ENCODE data around the gene TMEM39A. TPM values are rescaled to one million over a fixed set of nuclear protein-coding genes. Genes with fewer than 3 reads are reported as not detected.

TMEM39A gene
- total and polyA plus RNA-seq, 4 donors: 4.7 to 69.2 (median 17.5) TPM

DNA sequence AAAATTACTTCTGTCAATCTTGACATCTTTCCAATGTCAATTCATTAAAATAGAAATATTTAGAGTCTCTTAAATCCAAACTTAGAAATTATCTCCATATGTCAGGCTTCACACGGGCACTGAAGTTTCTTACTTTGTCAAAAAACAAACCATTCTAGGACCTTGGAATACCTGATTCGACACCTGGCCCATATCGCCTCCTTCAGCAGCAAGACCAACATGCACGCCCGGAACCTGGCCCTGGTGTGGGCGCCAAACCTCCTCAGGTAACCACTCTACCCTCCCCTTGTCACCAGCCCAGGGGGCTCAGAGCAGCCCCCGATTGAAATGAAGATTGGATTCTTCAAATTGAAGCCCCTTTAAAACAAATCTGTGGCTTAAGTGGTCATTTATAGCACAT, 81.3 kb downstream of the TMEM39A start:
- WGBS: 95% methylated on average over 7 of the region's 7 CpGs
- no peak for DNase-seq (ENCODE audit: low spot score)
- no peaks in the 10 kb centered on the region for H3K4me1 ChIP-seq (ENCODE audit: control insufficient read depth in 4 of 4, insufficient read depth in 4 of 4, low read length in 3 of 4)
- H3K36me3 ChIP-seq (ENCODE audit: control insufficient read depth in 4 of 4, insufficient read depth in 3 of 4, low read depth in 1 of 4, low read length in 3 of 4): no peaks in the 10 kb centered on the region
- H3K27me3 ChIP-seq (ENCODE audit: control insufficient read depth in 4 of 4, insufficient read depth in 4 of 4, low read length in 3 of 4): no peaks in the 10 kb centered on the region
- no peaks in the 10 kb centered on the region for H3K9me3 ChIP-seq (ENCODE audit: control insufficient read depth in 4 of 4, low read length in 3 of 4)
- no peak overlapping the region for H3K27ac ChIP-seq (ENCODE audit: low read depth in 1 of 2, low read length in 2 of 2)
- H3K9ac ChIP-seq (ENCODE audit: low read depth in 1 of 2, low read length in 2 of 2): no peak overlapping the region
- H3K4me3 ChIP-seq (ENCODE audit: low read depth in 1 of 3, low read length in 3 of 3): no peak overlapping the region
- TF ChIP-seq, protein P1, sequence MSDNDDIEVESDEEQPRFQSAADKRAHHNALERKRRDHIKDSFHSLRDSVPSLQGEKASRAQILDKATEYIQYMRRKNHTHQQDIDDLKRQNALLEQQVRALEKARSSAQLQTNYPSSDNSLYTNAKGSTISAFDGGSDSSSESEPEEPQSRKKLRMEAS (IDR thresholded peaks at IDR 0.05): no peak
- TF ChIP-seq, protein P2, sequence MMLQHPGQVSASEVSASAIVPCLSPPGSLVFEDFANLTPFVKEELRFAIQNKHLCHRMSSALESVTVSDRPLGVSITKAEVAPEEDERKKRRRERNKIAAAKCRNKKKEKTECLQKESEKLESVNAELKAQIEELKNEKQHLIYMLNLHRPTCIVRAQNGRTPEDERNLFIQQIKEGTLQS (IDR thresholded peaks at IDR 0.05): no peak
- no peak for TF ChIP-seq EGR1 (IDR thresholded peaks at IDR 0.05; ENCODE audit: low read depth in 2 of 2)
- no peak for TF ChIP-seq YY1 (IDR thresholded peaks at IDR 0.05)
- no peak for TF ChIP-seq JUND (IDR thresholded peaks at IDR 0.05)
- no peak for TF ChIP-seq RAD21 (IDR thresholded peaks at IDR 0.05)
- TF ChIP-seq TAF1 (conservative IDR thresholded peaks at IDR 0.05): no peak
- TF ChIP-seq, protein P3, sequence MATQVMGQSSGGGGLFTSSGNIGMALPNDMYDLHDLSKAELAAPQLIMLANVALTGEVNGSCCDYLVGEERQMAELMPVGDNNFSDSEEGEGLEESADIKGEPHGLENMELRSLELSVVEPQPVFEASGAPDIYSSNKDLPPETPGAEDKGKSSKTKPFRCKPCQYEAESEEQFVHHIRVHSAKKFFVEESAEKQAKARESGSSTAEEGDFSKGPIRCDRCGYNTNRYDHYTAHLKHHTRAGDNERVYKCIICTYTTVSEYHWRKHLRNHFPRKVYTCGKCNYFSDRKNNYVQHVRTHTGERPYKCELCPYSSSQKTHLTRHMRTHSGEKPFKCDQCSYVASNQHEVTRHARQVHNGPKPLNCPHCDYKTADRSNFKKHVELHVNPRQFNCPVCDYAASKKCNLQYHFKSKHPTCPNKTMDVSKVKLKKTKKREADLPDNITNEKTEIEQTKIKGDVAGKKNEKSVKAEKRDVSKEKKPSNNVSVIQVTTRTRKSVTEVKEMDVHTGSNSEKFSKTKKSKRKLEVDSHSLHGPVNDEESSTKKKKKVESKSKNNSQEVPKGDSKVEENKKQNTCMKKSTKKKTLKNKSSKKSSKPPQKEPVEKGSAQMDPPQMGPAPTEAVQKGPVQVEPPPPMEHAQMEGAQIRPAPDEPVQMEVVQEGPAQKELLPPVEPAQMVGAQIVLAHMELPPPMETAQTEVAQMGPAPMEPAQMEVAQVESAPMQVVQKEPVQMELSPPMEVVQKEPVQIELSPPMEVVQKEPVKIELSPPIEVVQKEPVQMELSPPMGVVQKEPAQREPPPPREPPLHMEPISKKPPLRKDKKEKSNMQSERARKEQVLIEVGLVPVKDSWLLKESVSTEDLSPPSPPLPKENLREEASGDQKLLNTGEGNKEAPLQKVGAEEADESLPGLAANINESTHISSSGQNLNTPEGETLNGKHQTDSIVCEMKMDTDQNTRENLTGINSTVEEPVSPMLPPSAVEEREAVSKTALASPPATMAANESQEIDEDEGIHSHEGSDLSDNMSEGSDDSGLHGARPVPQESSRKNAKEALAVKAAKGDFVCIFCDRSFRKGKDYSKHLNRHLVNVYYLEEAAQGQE (IDR thresholded peaks at IDR 0.05): no peak
- TF ChIP-seq HNF4A (conservative IDR thresholded peaks at IDR 0.05): no peak
- TF ChIP-seq FOXA1 (IDR thresholded peaks at IDR 0.05): no peak
- no peak for TF ChIP-seq SP1 (IDR thresholded peaks at IDR 0.05)
- TF ChIP-seq HNF4G (IDR thresholded peaks at IDR 0.05): no peak
- TF ChIP-seq FOXA2 (IDR thresholded peaks at IDR 0.05): no peak
- TF ChIP-seq, protein P4, sequence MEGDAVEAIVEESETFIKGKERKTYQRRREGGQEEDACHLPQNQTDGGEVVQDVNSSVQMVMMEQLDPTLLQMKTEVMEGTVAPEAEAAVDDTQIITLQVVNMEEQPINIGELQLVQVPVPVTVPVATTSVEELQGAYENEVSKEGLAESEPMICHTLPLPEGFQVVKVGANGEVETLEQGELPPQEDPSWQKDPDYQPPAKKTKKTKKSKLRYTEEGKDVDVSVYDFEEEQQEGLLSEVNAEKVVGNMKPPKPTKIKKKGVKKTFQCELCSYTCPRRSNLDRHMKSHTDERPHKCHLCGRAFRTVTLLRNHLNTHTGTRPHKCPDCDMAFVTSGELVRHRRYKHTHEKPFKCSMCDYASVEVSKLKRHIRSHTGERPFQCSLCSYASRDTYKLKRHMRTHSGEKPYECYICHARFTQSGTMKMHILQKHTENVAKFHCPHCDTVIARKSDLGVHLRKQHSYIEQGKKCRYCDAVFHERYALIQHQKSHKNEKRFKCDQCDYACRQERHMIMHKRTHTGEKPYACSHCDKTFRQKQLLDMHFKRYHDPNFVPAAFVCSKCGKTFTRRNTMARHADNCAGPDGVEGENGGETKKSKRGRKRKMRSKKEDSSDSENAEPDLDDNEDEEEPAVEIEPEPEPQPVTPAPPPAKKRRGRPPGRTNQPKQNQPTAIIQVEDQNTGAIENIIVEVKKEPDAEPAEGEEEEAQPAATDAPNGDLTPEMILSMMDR (IDR thresholded peaks at IDR 0.05; ENCODE audit: low read depth, low read length, missing input control): no peak
- TF ChIP-seq RXRA (IDR thresholded peaks at IDR 0.05): no peak
- TF ChIP-seq NR2F2 (IDR thresholded peaks at IDR 0.05): no peak
- TF ChIP-seq, protein P5, sequence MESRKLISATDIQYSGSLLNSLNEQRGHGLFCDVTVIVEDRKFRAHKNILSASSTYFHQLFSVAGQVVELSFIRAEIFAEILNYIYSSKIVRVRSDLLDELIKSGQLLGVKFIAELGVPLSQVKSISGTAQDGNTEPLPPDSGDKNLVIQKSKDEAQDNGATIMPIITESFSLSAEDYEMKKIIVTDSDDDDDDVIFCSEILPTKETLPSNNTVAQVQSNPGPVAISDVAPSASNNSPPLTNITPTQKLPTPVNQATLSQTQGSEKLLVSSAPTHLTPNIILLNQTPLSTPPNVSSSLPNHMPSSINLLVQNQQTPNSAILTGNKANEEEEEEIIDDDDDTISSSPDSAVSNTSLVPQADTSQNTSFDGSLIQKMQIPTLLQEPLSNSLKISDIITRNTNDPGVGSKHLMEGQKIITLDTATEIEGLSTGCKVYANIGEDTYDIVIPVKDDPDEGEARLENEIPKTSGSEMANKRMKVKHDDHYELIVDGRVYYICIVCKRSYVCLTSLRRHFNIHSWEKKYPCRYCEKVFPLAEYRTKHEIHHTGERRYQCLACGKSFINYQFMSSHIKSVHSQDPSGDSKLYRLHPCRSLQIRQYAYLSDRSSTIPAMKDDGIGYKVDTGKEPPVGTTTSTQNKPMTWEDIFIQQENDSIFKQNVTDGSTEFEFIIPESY (IDR thresholded peaks at IDR 0.05): no peak

DNA sequence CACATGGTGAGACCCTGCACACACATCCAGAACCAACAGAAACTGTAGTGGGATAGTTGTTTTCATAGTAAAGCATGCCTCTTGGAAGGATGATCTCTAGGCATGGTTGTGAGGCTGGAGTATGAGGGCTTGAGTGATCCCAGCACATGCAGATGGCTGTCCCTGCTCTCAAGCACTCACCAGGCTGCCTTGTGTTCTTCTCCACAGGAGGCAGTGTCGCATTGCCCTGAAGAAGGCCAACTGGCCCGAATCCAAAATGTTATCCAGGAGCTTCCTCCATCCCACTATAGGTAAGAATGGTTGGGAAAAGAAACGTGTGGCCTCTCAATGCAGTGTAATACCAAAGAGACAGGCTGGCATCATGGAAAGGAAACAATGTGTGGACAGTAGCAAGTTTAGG, 82.7 kb downstream of the TMEM39A start:
- H3K27ac ChIP-seq (ENCODE audit: low read depth in 1 of 2, low read length in 2 of 2): no peak overlapping the region
- WGBS: 65% methylated on average over 3 of the region's 3 CpGs
- no peaks in the 10 kb centered on the region for H3K4me1 ChIP-seq (ENCODE audit: control insufficient read depth in 4 of 4, insufficient read depth in 4 of 4, low read length in 3 of 4)
- DNase-seq (ENCODE audit: low spot score): no peak
- H3K9ac ChIP-seq (ENCODE audit: low read depth in 1 of 2, low read length in 2 of 2): no peak overlapping the region
- H3K4me3 ChIP-seq (ENCODE audit: low read depth in 1 of 3, low read length in 3 of 3): no peak overlapping the region
- no peaks in the 10 kb centered on the region for H3K36me3 ChIP-seq (ENCODE audit: control insufficient read depth in 4 of 4, insufficient read depth in 3 of 4, low read depth in 1 of 4, low read length in 3 of 4)
- H3K9me3 ChIP-seq (ENCODE audit: control insufficient read depth in 4 of 4, low read length in 3 of 4): no peaks in the 10 kb centered on the region
- H3K27me3 ChIP-seq (ENCODE audit: control insufficient read depth in 4 of 4, insufficient read depth in 4 of 4, low read length in 3 of 4): no peaks in the 10 kb centered on the region
- TF ChIP-seq RAD21 (IDR thresholded peaks at IDR 0.05) (peak in 1 of 2 donors; percentile 55), TAF1 (conservative IDR thresholded peaks at IDR 0.05) (no peak)

Other genes starting within 250 kb of the TMEM39A start
- gene B4GALT4, start 222.7 kb downstream of the TMEM39A start, total RNA-seq: 10 to 100 TPM in 1 of 2 donors, 1 to 10 TPM in 1; 9.3 to 14.6 TPM
- 10 to 100 TPM; 10.0 to 10.9 TPM for gene B4GALT4, start 222.7 kb downstream of the TMEM39A start, polyA plus RNA-seq
- gene ARHGAP31, start 169.2 kb downstream of the TMEM39A start, total RNA-seq: 1 to 10 TPM; 3.6 to 4.6 TPM
- 1 to 10 TPM in 1 of 2 donors, under 1 TPM in 1; 0.99 to 1.5 TPM for gene ARHGAP31, start 169.2 kb downstream of the TMEM39A start, polyA plus RNA-seq
- gene POGLUT1, start 5.3 kb upstream of the TMEM39A start, total RNA-seq: 10 to 100 TPM in 1 of 2 donors, 1 to 10 TPM in 1; 7.2 to 11.1 TPM
- gene POGLUT1, start 5.3 kb upstream of the TMEM39A start, polyA plus RNA-seq: 1 to 10 TPM; 4.7 to 6.1 TPM
- gene TIMMDC1, start 34.9 kb upstream of the TMEM39A start, total RNA-seq: 10 to 100 TPM; 25.4 to 30.0 TPM
- 10 to 100 TPM; 36.4 to 54.2 TPM for gene TIMMDC1, start 34.9 kb upstream of the TMEM39A start, polyA plus RNA-seq
- gene CD80, start 96.0 kb upstream of the TMEM39A start, total RNA-seq: 1 to 10 TPM; 1.0 to 1.5 TPM
- under 1 TPM; 0.21 to 0.22 TPM for gene CD80, start 96.0 kb upstream of the TMEM39A start, polyA plus RNA-seq
- 1 to 10 TPM; 2.7 to 3.8 TPM for gene ADPRH, start 115.9 kb upstream of the TMEM39A start, total RNA-seq
- gene ADPRH, start 115.9 kb upstream of the TMEM39A start, polyA plus RNA-seq: 1 to 10 TPM in 1 of 2 donors, under 1 TPM in 1; 0.89 to 2.1 TPM
- 10 to 100 TPM in 1 of 2 donors, 1 to 10 TPM in 1; 6.0 to 63.9 TPM for gene PLA1A, start 134.3 kb upstream of the TMEM39A start, total RNA-seq
- gene PLA1A, start 134.3 kb upstream of the TMEM39A start, polyA plus RNA-seq: 10 to 100 TPM; 30.6 to 35.4 TPM
- 1 to 10 TPM in 1 of 2 donors, under 1 TPM in 1; 0.37 to 1.1 TPM for gene POPDC2, start 197.0 kb upstream of the TMEM39A start, total RNA-seq
- gene POPDC2, start 197.0 kb upstream of the TMEM39A start, polyA plus RNA-seq: under 1 TPM; 0.16 to 0.54 TPM
- gene COX17, start 213.8 kb upstream of the TMEM39A start, total RNA-seq: 10 to 100 TPM; 10.3 to 30.6 TPM
- 100 to 1,000 TPM in 1 of 2 donors, 10 to 100 TPM in 1; 67.3 to 164 TPM for gene COX17, start 213.8 kb upstream of the TMEM39A start, polyA plus RNA-seq
- 1 to 10 TPM in 1 of 2 donors, under 1 TPM in 1; 0.23 to 1.3 TPM for gene CFAP91, start 239.4 kb upstream of the TMEM39A start, total RNA-seq
- under 1 TPM; 0.48 to 0.63 TPM for gene CFAP91, start 239.4 kb upstream of the TMEM39A start, polyA plus RNA-seq

Measured in liver (tissue), 9 donors.